ENCODE results near the gene UBE2J2. TPM values are rescaled to one million over a fixed set of nuclear protein-coding genes. Genes with fewer than 3 reads are reported as not detected.

Gene UBE2J2
- total RNA-seq, 4 donors from 2014 or later, result 33.0 to 58.4 (median 36.2) TPM

DNA sequence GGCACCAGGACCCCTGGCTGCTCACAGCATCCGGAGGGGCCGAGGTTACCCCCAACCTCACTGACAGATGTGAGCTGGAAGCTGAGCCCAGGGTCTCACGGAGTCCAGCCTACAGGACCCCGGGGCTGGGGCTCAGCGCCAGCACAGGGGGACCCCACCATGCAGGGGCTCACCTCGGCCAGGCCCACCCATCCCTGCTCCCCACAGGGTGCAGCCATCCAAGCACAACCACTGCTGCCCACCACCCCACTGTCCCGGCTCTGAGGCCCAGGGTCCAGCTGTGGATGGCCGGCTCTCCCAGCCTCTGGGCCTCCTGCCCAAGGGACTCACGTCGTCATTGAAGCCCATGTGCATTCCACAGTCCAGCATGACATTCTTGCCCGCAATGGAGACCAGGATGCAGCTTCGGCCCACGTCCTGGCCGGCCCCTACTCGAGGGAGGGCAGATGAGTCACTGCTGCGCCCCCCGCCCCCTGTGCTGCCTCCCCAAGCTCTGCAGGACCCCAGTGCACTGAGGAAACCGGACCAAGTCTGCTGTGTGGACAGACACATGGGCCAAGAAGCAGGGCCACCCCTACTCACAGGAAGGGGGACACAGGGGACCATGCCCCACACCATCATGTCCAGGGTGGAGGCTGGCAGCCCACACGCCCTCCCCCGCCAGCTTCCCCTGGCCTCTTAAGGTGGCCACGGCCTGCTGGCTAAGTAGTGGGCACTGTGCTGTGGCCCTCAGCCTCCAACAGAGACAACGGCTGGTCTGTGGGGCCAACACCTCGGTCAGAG, 47.2 kb upstream of the UBE2J2 start:
- 80 to 90% methylated on average over 1 to 10 of the region's 23 CpGs for WGBS, 2 donors
- TF ChIP-seq, protein P1, sequence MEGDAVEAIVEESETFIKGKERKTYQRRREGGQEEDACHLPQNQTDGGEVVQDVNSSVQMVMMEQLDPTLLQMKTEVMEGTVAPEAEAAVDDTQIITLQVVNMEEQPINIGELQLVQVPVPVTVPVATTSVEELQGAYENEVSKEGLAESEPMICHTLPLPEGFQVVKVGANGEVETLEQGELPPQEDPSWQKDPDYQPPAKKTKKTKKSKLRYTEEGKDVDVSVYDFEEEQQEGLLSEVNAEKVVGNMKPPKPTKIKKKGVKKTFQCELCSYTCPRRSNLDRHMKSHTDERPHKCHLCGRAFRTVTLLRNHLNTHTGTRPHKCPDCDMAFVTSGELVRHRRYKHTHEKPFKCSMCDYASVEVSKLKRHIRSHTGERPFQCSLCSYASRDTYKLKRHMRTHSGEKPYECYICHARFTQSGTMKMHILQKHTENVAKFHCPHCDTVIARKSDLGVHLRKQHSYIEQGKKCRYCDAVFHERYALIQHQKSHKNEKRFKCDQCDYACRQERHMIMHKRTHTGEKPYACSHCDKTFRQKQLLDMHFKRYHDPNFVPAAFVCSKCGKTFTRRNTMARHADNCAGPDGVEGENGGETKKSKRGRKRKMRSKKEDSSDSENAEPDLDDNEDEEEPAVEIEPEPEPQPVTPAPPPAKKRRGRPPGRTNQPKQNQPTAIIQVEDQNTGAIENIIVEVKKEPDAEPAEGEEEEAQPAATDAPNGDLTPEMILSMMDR (IDR thresholded peaks at IDR 0.05), result no peak
- TF ChIP-seq POLR2A (IDR thresholded peaks at IDR 0.05), result no peak
- intact Hi-C loops (cut with DNase I), result loop anchor here (10.0 kb wide), 1 partner anchor 46 kb away; the partner anchor contains the start of gene UBE2J2
- H3K9me3 ChIP-seq, result no peaks in the 10 kb centered on the region
- peaks cover 4 to 11% of the 10 kb centered on the region in 2 donors for H3K36me3 ChIP-seq
- no peak for DNase-seq
- H3K4me1 ChIP-seq, result peaks cover 16 to 39% of the 10 kb centered on the region in 2 donors
- no peak overlapping the region for H3K4me3 ChIP-seq (replicated peaks in 1 of 3)
- no peak overlapping the region for H3K27ac ChIP-seq
- no peaks in the 10 kb centered on the region for H3K27me3 ChIP-seq

DNA sequence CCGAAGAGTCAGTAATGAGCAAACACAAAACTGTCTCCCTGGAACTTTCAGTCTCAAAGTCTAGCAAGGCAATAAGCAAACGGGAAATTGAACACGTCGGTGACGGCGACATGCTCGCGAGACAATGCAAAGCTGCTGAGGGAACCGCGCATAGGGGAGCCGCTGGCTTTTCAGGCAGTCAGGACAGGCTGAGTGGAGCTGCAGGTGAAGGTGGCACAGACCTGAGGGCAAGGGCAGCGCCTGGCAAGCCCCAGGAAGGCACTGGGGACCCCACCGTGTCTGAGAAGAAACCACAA, 45.9 kb upstream of the UBE2J2 start:
- TF ChIP-seq, protein P1 (IDR thresholded peaks at IDR 0.05), result no peak
- no peak for TF ChIP-seq POLR2A (IDR thresholded peaks at IDR 0.05)
- Histone ChIP-seq H3K4me3 (replicated peaks in 1 of 3) (no peak overlapping the region), H3K27ac (no peak overlapping the region), H3K4me1 (peaks cover 6 to 30% of the 10 kb centered on the region in 2 donors), H3K27me3 (no peaks in the 10 kb centered on the region), H3K9me3 (no peaks in the 10 kb centered on the region), H3K36me3 (peaks cover 5 to 18% of the 10 kb centered on the region in 2 donors)
- intact Hi-C loops (cut with DNase I), result loop anchor here (5.0 kb wide), 1 partner anchor 38 kb away; the partner anchor contains the start of gene MXRA8
- 93 to 94% methylated on average over 13 of the region's 13 CpGs for WGBS, 2 donors
- no peak for DNase-seq

DNA sequence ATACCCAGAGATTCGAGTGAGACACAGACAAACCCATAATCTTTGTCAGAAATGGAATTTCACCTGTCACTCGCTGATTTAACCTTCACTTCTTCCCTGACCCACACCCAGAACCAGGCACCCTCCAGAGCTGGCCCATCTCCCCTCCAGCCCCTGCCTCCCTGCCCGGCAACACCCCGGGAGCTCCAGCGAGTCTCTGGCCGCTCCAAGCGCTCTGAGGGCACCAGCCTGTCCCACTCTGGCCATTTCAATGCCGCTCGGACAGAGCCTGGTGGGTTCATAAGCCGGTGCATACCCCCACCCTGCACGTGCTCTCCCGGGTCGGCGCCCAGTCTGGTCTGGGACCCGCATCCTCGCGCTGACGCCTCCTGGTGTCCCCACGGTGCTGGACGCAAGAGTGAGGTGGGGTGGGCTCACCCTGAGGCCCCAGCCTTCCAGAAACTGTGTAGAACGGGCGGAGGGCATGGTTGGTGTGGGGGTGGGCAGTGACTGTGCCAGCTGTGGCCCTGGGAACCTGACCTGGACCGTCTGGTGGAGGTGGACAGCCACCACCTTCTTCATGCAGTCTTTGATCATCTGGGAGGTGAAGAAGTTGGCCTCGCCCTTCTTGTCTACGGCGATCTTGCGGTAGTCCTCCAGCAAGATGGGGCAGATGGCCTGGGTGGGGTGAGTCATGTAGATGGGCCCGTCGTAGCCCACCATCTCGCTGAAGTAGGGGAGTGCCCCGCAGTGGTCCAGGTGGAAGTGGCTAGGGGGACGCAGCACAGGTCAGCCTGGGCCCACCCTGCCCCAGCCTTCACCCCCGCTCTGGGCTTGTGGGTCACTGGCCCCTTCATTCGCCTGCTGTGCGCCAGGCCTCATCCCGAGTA, 45.4 kb upstream of the UBE2J2 start:
- Histone ChIP-seq H3K36me3 (peaks cover 11 to 24% of the 10 kb centered on the region in 2 donors), H3K27me3 (no peaks in the 10 kb centered on the region)

DNA sequence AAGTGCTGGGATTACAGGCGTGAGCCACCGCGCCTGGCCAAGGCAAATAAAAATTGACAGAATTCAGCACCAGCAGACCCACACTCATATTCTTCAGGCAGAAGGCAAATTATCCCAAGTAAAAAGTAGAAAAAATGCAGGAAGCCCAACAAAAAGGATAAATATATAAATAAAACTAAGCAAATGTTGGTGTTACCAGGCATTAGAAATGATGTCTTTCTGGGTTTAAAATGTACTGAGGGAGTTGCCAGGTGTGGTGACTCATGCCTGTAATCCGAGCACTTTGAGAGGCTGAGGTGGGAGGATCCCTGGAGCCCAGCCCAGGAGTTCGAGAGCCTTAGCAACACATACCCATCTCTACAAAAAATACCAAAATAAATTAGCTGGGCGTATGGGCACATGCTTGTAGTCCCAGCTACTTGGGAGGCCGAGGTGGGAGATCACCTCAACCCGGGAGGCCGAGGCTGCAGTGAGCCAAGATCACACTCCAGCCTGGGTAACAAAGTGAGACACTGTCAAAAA, 44.5 kb upstream of the UBE2J2 start:
- no peak overlapping the region for H3K4me3 ChIP-seq (replicated peaks in 1 of 3)
- intact Hi-C loops (cut with DNase I), result loop anchor here (5.0 kb wide), 1 partner anchor 39 kb away; the partner anchor contains the start of gene MXRA8
- H3K36me3 ChIP-seq, result peaks cover 17 to 32% of the 10 kb centered on the region in 2 donors
- peak; percentile 94 to 95 for DNase-seq
- H3K4me1 ChIP-seq, result peaks cover 6 to 26% of the 10 kb centered on the region in 2 donors
- H3K9me3 ChIP-seq, result no peaks in the 10 kb centered on the region
- no peaks in the 10 kb centered on the region for H3K27me3 ChIP-seq
- H3K27ac ChIP-seq, result peak overlapping the region in 1 of 3 donors; percentile 29
- 61 to 66% methylated on average over 9 of the region's 9 CpGs for WGBS, 2 donors
- TF ChIP-seq, protein P1 (IDR thresholded peaks at IDR 0.05), result no peak
- TF ChIP-seq POLR2A (IDR thresholded peaks at IDR 0.05), result no peak

More for the DNA sequence above, 45.4 kb upstream of the UBE2J2 start:
- Histone ChIP-seq H3K4me3 (replicated peaks in 1 of 3) (no peak overlapping the region), H3K27ac (no peak overlapping the region), H3K9me3 (no peaks in the 10 kb centered on the region), H3K4me1 (peaks cover 6 to 30% of the 10 kb centered on the region in 2 donors)
- TF ChIP-seq, protein P1 (IDR thresholded peaks at IDR 0.05), result no peak
- no peak for TF ChIP-seq POLR2A (IDR thresholded peaks at IDR 0.05)
- intact Hi-C loops (cut with DNase I), result loop anchor here (5.0 kb wide), 1 partner anchor 38 kb away; the partner anchor contains the start of gene MXRA8
- DNase-seq, result no peak
- 90 to 92% methylated on average over 30 to 36 of the region's 36 CpGs for WGBS, 2 donors
